Psoas muscle (tissue), 8 donors: ENCODE data around the gene COL4A6. TPM values are rescaled to one million over a fixed set of nuclear protein-coding genes. Genes with fewer than 3 reads are reported as not detected.
A peak's percentile ranks its signal among the peaks of the same experiment; 100 is the strongest.

Source experiments
- ATAC-seq, 4 donors: fragments of 200-7000 bp; cut with Tn5 transposase; one replicate each; pipeline ENCODE4 v1.9.1; 2020; ENCODE audit warnings: moderate library complexity in 3 of 4, mild to moderate bottlenecking in 2 of 4
- DNase-seq, 2 donors: peaks; one replicate each; pipeline ENCODE4 v3.0.0-alpha.2; 2020
- H3K27ac ChIP-seq: fragments of 200-600 bp; one replicate; pipeline ENCODE4 v1.8.0; 2022
- H3K27me3 ChIP-seq, 3 donors: fragments of 200-600 bp in 1 of 3; one replicate each; pipeline versions ENCODE4 v1.6.1 to v1.8.0; 2013 to 2022; ENCODE audit warnings: low read length in 2 of 3, mild to moderate bottlenecking in 2 of 3, moderate library complexity in 1 of 3; ENCODE audit not compliant: insufficient read depth in 3 of 3
- H3K36me3 ChIP-seq, 2 donors: fragments of 200-600 bp in 1 of 2; one replicate each; pipeline versions ENCODE4 v1.6.1 to v1.8.0; 2013 to 2022; ENCODE audit warnings: low read depth in 1 of 2, mild to moderate bottlenecking in 1 of 2, moderate library complexity in 1 of 2; ENCODE audit not compliant: insufficient read depth in 1 of 2
- H3K4me1 ChIP-seq: fragments of 200-600 bp; one replicate; pipeline ENCODE4 v1.8.0; 2022
- H3K4me3 ChIP-seq: fragments of 200-600 bp; one replicate; pipeline ENCODE4 v1.8.0; 2022; ENCODE audit warnings: mild to moderate bottlenecking
- H3K9me3 ChIP-seq: fragments of 200-600 bp; one replicate; pipeline ENCODE4 v1.8.0; 2022
- WGBS, 3 donors: extraction: QIAGEN DNeasy Blood & Tissue Kit; methylation state at CpG; one replicate each; pipeline versions ENCODE4 v1.1.6 to v1.1.7; 2013; 5-methylcytosine and 5-hydroxymethylcytosine counted together
- intact Hi-C, 2 donors: fragments of 100-400 bp; cut with DNase I; formaldehyde crosslinking; loops; one replicate each; pipeline versions ENCODE4 v1.11.0 to v1.14.2; 2022
- polyA plus RNA-seq, 3 donors: library from polyadenylated mRNA; stranded (reverse); fragments of 200-250 nt; gene quantifications; one replicate each; pipeline ENCODE4 v1.2.3, GENCODE V29; 2013
- total RNA-seq, 4 donors: library from RNA; stranded (reverse); fragmentation: NEBNext Ultra II Directional in 2 of 4; extraction: Animal tissue kit (Norgen Biotek cat#: 25700) in 2 of 4; gene quantifications; one replicate each; pipeline versions ENCODE4 v1.2.1 to v1.2.4, GENCODE V29; 2021 to 2023
- TF ChIP-seq, protein P1 (sequence below): fragments of 200-600 bp; IDR thresholded peaks from one replicate; pipeline ENCODE4 v1.8.0; 2022; ENCODE audit warnings: antibody characterized with exemption
- donor health status: healthy with polysubstance abuse.
- donor health status: DM: no; HTN: no; CAD: no; lungs with moderate emphysema.
- donor health status: Bipolar disorder and iron deficiency.
- donor health status: healthy.
- donor health status: DM: yes; HTN: yes; CAD: no.
- donor health status: DM: no; HTN: no; CAD: no.
- donor health status: DM: no; HTN: no; CAD: no.
- donor health status: DM: yes; HTN: yes; CAD: no.

COL4A6 gene
- total and polyA plus RNA-seq, 7 donors: 0.17 to 3.6 (median 0.68) TPM

DNA sequence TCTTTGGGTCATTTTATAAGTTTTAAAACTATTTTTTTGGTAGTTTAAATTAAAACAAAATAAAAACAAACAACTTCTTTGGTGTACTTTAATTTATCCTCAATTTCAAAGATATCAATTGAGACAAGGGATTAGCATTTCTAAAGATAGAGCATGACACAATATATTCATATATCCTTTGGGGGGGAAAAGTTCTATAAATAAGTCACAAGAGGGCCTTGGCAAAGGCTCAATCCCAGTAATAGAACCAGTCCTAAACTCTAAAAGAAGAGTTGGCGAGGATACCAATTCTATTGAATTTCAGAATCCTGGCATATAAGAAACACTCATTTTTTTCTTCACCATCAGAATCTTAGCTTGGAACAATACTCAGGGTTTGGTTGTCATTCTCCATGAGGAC lies 89.7 kb downstream of the COL4A6 start:
- no peaks in the 10 kb centered on the region for H3K9me3 ChIP-seq
- ATAC-seq (peak in 3 of 4 donors; percentile 27 to 80 (median 48)), DNase-seq (no peak)
- no peak overlapping the region for H3K4me3 ChIP-seq
- TF ChIP-seq, protein P1, sequence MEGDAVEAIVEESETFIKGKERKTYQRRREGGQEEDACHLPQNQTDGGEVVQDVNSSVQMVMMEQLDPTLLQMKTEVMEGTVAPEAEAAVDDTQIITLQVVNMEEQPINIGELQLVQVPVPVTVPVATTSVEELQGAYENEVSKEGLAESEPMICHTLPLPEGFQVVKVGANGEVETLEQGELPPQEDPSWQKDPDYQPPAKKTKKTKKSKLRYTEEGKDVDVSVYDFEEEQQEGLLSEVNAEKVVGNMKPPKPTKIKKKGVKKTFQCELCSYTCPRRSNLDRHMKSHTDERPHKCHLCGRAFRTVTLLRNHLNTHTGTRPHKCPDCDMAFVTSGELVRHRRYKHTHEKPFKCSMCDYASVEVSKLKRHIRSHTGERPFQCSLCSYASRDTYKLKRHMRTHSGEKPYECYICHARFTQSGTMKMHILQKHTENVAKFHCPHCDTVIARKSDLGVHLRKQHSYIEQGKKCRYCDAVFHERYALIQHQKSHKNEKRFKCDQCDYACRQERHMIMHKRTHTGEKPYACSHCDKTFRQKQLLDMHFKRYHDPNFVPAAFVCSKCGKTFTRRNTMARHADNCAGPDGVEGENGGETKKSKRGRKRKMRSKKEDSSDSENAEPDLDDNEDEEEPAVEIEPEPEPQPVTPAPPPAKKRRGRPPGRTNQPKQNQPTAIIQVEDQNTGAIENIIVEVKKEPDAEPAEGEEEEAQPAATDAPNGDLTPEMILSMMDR: no peak
- H3K27ac ChIP-seq: no peak overlapping the region
- intact Hi-C loops: no loop called here
- peaks cover 0 to 7% (median 0%) of the 10 kb centered on the region in 3 donors for H3K27me3 ChIP-seq
- peaks cover 5% of the 10 kb centered on the region for H3K4me1 ChIP-seq
- 28 to 54% (median 31%) methylated on average over 1 of the region's 1 CpG for WGBS, 3 donors
- H3K36me3 ChIP-seq: no peaks in the 10 kb centered on the region

DNA sequence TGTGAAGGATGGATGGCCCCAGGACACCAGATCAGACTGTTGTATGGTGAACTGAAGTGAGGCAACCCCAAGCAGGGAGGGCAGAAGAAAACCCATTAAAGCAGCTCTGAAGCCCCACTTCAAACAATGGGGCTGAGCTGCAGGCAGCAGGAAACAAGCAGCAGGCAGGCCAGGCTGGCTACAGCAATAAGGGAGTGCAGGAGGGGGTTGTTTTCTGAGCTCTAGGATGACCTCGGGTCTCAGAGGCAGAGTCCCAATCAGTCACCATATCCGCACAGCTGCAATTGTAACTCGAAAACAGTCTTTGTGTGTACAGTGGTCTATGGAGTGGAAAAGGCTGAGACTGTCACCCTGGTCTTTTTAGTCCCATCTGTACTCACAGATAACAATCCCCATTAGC lies 90.4 kb downstream of the COL4A6 start:
- no peaks in the 10 kb centered on the region for H3K9me3 ChIP-seq
- no peak overlapping the region for H3K4me3 ChIP-seq
- H3K36me3 ChIP-seq: no peaks in the 10 kb centered on the region
- ATAC-seq (peak in 2 of 4 donors; percentile 16 to 30), DNase-seq (no peak)
- peaks cover 0 to 4% (median 0%) of the 10 kb centered on the region in 3 donors for H3K27me3 ChIP-seq
- peaks cover 5% of the 10 kb centered on the region for H3K4me1 ChIP-seq
- 17 to 32% (median 19%) methylated on average over 3 of the region's 3 CpGs for whole genome bisulfite sequencing, 3 donors
- TF ChIP-seq, protein P1: no peak
- no peak overlapping the region for H3K27ac ChIP-seq
- intact Hi-C loops: no loop called here

DNA sequence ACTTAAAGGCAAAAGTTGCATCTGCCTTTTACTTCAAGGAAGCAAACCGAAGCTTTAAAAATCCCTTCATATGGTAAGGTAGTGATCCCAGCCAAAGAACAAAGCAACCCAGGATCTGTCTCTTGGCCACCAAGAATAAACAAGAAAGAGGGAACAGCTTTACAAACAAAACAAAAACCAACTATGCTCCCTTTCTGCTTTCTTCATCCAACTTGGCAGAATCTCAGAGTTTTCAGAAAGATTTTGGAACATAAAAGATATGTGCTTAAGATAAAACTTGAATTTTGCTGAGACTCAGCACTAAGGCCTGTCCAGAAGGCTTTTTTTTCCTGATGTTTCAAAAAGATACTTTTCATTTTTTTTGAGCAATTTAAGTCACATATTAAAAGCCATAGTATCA lies 94.0 kb downstream of the COL4A6 start:
- peaks cover 5% of the 10 kb centered on the region for H3K4me1 ChIP-seq
- H3K4me3 ChIP-seq: no peak overlapping the region
- WGBS, 3 donors: 30 to 55% (median 38%) methylated on average over 1 of the region's 1 CpG
- intact Hi-C loops: no loop called here
- H3K27me3 ChIP-seq: peaks cover 0 to 8% (median 0%) of the 10 kb centered on the region in 3 donors
- no peak for ATAC-seq
- TF ChIP-seq, protein P1: no peak
- no peak for DNase-seq
- H3K36me3 ChIP-seq: no peaks in the 10 kb centered on the region
- no peaks in the 10 kb centered on the region for H3K9me3 ChIP-seq
- no peak overlapping the region for H3K27ac ChIP-seq

DNA sequence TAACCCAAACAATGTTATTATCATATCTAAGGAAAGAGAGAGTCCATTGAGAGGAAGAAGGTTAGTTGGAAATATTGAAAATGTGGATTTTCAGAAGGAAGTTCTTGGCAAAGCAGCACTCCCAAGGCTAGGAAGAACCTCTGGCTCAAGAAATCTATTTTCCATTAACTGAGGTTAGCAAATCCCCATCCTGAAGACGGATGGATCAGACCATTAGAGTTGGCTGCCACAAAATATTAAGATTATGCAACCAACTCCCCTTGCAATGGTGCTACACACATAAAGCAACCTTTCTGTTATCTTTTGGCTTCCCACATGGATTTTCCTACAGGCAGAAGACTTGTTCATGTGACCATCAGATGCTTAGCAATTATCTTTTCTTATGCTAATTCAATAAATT lies 96.3 kb downstream of the COL4A6 start:
- ATAC-seq: no peak
- no peak overlapping the region for H3K4me3 ChIP-seq
- WGBS, 3 donors: 19 to 50% (median 40%) methylated on average over 1 of the region's 1 CpG
- H3K36me3 ChIP-seq: no peaks in the 10 kb centered on the region
- TF ChIP-seq, protein P1: no peak
- H3K27me3 ChIP-seq: peaks cover 0 to 13% (median 0%) of the 10 kb centered on the region in 3 donors
- intact Hi-C loops: no loop called here
- H3K9me3 ChIP-seq: no peaks in the 10 kb centered on the region
- no peaks in the 10 kb centered on the region for H3K4me1 ChIP-seq
- H3K27ac ChIP-seq: no peak overlapping the region
- DNase-seq: no peak

DNA sequence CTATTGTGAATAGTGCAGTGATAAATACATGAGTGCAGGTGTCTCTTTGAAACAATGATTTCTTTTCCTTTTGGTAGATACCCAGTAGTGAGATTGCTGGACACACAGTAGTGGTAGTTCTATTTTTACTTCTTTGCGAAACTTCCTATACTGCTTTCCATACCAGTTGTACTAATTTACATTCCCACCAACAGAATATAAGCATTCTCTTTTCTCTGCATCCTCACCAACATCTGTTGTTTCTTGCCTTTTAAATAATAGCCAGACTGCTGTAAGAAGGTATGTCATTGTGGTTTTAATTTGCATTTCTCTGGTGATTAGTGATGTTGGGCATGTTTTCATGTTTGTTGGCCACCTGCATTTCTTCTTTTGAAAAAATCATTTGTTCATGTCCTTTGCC lies 105.9 kb downstream of the COL4A6 start:
- H3K27me3 ChIP-seq: no peaks in the 10 kb centered on the region
- no peak overlapping the region for H3K27ac ChIP-seq
- WGBS, 3 donors: 88 to 100% (median 90%) methylated on average over 1 of the region's 1 CpG
- ATAC-seq: no peak
- intact Hi-C loops: no loop called here
- no peaks in the 10 kb centered on the region for H3K9me3 ChIP-seq
- no peaks in the 10 kb centered on the region for H3K4me1 ChIP-seq
- H3K36me3 ChIP-seq: no peaks in the 10 kb centered on the region
- TF ChIP-seq, protein P1: no peak
- no peak for DNase-seq
- H3K4me3 ChIP-seq: no peak overlapping the region
